ENCODE results near the gene KRT75.

The KRT75 gene

DNA sequence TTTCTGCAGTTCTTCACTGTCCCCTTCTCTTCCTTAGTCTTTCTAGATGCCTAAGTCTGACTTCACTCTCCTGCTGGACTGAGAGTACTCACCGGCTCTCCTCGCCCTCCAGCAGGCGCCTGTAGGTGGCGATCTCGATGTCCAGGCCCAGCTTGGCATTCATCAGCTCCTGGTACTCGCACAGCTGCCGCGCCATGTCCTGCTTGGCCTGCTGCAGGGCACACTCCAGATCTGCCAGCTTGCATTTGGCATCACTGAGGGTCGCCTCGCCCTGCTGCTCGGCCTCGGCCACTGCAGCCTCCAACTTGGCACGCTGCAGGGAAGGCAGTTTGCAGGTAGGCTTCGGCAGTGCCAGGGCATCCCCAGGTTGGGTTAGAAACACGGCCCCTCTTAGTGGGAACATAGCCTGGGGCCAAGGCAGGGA lies 53.9 kb downstream of the KRT75 start:
- H3K4me3 ChIP-seq (replicated peaks; ENCODE audit: low read depth, low read length) = no peak overlapping the region
- no peak for DNase-seq (ENCODE audit: extremely low read depth, low read depth)
- TF ChIP-seq, protein P1, sequence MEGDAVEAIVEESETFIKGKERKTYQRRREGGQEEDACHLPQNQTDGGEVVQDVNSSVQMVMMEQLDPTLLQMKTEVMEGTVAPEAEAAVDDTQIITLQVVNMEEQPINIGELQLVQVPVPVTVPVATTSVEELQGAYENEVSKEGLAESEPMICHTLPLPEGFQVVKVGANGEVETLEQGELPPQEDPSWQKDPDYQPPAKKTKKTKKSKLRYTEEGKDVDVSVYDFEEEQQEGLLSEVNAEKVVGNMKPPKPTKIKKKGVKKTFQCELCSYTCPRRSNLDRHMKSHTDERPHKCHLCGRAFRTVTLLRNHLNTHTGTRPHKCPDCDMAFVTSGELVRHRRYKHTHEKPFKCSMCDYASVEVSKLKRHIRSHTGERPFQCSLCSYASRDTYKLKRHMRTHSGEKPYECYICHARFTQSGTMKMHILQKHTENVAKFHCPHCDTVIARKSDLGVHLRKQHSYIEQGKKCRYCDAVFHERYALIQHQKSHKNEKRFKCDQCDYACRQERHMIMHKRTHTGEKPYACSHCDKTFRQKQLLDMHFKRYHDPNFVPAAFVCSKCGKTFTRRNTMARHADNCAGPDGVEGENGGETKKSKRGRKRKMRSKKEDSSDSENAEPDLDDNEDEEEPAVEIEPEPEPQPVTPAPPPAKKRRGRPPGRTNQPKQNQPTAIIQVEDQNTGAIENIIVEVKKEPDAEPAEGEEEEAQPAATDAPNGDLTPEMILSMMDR (IDR thresholded peaks at IDR 0.05; ENCODE audit: low read depth, low read length, missing control alignments) = peak; percentile 72

DNA sequence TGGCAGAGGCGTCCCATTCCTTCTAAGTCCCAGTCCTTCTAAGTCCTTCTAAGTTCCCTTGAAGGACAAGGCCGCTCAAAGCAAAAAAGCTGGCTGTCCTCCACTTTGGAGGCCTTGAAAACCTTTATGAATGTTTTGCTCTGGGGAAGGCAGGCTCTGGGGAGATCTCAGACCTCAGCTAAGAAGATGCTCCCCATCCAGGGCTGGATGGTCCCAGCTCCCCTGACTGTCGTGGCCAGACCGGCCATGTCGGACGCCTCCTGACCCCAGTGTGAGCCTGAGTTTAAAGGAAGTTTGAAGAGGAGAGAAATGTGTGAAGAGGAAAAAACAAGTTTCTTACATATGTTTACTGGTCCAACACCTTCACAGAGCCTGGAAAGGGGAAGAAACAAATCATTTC lies 54.6 kb downstream of the KRT75 start:
- H3K4me3 ChIP-seq (replicated peaks; ENCODE audit: low read depth, low read length) = no peak overlapping the region
- DNase-seq (ENCODE audit: extremely low read depth, low read depth) = no peak
- TF ChIP-seq, protein P1 (IDR thresholded peaks at IDR 0.05; ENCODE audit: low read depth, low read length, missing control alignments) = no peak

DNA sequence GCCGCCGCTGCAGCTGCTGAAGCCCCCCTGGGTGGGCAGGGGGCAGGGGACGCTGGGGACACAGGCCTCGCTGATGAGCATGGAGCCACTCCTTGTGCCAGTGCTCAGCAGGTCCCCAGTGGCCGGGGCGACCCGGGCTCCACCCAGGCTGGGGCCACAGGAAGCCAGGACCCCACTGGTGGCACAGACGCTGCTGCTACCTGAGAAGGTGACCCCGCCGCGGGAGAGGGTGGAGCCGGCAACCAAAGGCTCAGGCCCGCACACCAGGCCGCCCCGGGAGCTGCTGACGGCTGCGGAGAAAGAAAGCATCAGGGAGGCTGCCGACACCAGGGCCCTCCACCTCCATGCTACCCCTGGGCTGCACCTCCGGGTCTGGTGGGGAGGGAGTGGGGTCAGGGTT lies 56.1 kb downstream of the KRT75 start:
- no peak for DNase-seq (ENCODE audit: extremely low read depth, low read depth)
- TF ChIP-seq, protein P1 (IDR thresholded peaks at IDR 0.05; ENCODE audit: low read depth, low read length, missing control alignments) = no peak
- H3K4me3 ChIP-seq (replicated peaks; ENCODE audit: low read depth, low read length) = no peak overlapping the region

DNA sequence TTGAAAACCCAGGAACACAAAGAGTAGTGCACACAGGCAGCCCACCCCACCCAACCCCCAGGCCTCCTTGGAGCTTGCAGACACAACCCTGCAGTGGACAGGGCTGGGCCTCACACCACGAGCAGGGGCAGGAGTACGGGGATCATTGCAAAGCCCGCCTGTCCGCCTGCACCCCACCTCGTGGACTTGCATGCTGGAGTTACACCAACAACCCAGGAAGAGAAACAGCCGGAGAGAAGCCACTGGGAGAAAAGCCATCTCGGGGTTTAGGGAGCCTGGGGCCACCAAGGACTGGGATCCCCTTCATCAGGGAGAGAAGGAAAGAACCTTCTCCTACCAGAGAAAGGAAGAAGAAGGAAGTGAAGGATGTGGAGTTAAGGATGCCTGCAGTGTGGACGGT lies 56.9 kb downstream of the KRT75 start:
- no peak for DNase-seq (ENCODE audit: extremely low read depth, low read depth)
- no peak overlapping the region for H3K4me3 ChIP-seq (replicated peaks; ENCODE audit: low read depth, low read length)
- TF ChIP-seq, protein P1 (IDR thresholded peaks at IDR 0.05; ENCODE audit: low read depth, low read length, missing control alignments) = no peak

Measured in HFF-Myc (cell line).